Endometrium (tissue), 2 donors: ENCODE results near the gene RPP25L.

Experiments
- FAIRE-seq: peaks from 2 replicates; lab custom pipeline; 2012; peaks lifted over from hg19 to GRCh38; lab: Jason Lieb, UNC
- donor health status: control.
- donor health status: control.

Gene RPP25L

GRCh38 chr9:34568774-34569173, 43.1 kb downstream of the RPP25L start:
- no peak for FAIRE-seq

DNA sequence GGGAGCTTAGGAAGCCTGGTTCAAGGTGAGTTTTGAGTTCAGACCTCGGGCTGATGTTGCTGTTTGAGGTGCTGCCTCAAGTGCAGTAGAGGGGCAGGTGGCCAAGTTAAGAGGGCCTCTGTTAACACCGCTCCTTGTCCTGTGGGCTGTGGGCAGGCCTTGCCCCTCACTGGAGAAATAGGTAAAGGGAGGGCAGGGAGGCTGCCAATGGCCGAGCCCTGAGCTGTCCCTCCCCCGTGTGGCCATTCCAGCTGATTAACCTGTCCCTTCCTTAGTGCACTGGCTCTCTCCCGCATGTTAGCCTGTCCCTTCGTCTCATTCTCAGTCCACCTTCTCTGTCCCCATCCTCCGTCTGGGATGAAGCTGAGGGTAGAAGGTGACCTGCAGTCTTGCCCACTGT, 43.8 kb downstream of the RPP25L start:
- FAIRE-seq: no peak

- FAIRE-seq: no peak
These were observed 44.9 kb downstream of the RPP25L start for GRCh38 chr9:34566972-34567371.

- FAIRE-seq: no peak
These were observed 45.6 kb downstream of the RPP25L start for GRCh38 chr9:34566322-34566721.

GRCh38 chr9:34565856-34566255, 46.0 kb downstream of the RPP25L start:
- no peak for FAIRE-seq

- FAIRE-seq: no peak
These were observed 47.3 kb downstream of the RPP25L start for GRCh38 chr9:34564617-34565016.

- no peak for FAIRE-seq
These were observed 48.6 kb downstream of the RPP25L start for GRCh38 chr9:34563262-34563661.

GRCh38 chr9:34562135-34562745, 49.7 kb downstream of the RPP25L start:
- FAIRE-seq: no peak

DNA sequence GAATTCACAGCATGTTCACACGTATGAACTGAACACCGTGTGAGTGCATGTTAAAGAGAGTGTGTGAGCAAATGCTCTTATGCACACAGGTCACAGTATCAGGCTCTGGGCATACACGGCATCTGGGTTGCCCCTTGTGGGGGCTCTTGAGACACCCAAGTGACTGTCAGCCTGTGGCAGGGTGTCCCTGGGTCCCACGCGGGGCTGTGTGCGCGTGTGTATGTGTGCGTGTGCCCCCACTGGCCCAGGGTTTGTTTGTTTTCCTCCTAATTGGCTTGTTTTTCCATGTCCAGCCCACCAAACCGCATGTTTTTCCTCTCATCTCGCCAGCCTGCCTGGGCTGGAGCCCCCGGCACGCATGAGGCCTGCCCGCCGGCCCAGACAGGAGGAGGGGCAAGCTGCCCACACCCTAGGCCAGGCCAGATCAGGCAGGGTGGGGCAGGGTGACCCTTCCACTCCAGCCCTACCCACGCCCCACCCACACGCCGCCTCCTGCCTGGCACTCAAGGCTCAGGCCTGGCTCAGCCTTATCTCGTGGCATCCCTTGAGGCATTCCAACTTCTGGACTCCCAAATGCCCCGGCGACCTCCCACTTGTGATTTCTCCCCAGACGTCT, 51.2 kb downstream of the RPP25L start:
- FAIRE-seq: no peak
